IMR-90 (cell line): ENCODE data around the gene CACNA2D1. TPM values are rescaled to one million over a fixed set of nuclear protein-coding genes. Genes with fewer than 3 reads are reported as not detected.

Experiments
- ATAC-seq: fragments of 200-7000 bp; cut with Tn5 transposase; 2 replicates; pipeline ENCODE4 v1.9.1; 2020; ENCODE audit warnings: low read depth, mild to moderate bottlenecking, moderate library complexity
- BruUV-seq: library from RNA; stranded (reverse); fragments of 400-500 nt; replicated peaks from 2 replicates; lab custom pipeline; 2021; lab: Mats Ljungman, UMichigan
- CTCF ChIA-PET: fragments of 300-600 bp; formaldehyde crosslinking; extraction: SDS; loops from one replicate; lab custom pipeline; 2021; ENCODE audit warnings: antibody characterized with exemption; lab: Yijun Ruan, JAX
- POLR2A ChIA-PET: fragments of 300-600 bp; sonication (Branson Sonifier 250); formaldehyde crosslinking; loops from one replicate; lab custom pipeline; 2022; ENCODE audit warnings: antibody characterized with exemption; ENCODE audit not compliant: unreplicated experiment; lab: Charles Lee
- DNase-seq: peaks from one replicate; pipeline ENCODE4 v3.0.0; 2013
- H2AFZ ChIP-seq: replicated peaks from 2 replicates; pipeline ENCODE3; 2013; ENCODE audit warnings: low read length, mild to moderate bottlenecking; ENCODE audit not compliant: poor library complexity
- H2AK5ac ChIP-seq: 2 replicates; pipeline ENCODE4 v1.6.1; 2013; ENCODE audit warnings: low read depth, low read length, inconsistent platforms
- H2AK9ac ChIP-seq: replicated peaks from 2 replicates; pipeline ENCODE3; 2013; ENCODE audit warnings: mild to moderate bottlenecking, low read depth, low read length, moderate library complexity; ENCODE audit not compliant: poor library complexity
- H2BK120ac ChIP-seq: 2 replicates; pipeline ENCODE4 v1.6.1; 2013; ENCODE audit warnings: low read depth, low read length, inconsistent platforms
- H2BK15ac ChIP-seq: 3 replicates; pipeline ENCODE4 v1.6.1; 2013; ENCODE audit warnings: low read depth, low read length, inconsistent platforms
- H2BK20ac ChIP-seq: 2 replicates; pipeline ENCODE4 v1.6.1; 2013; ENCODE audit warnings: low read depth, mild to moderate bottlenecking, inconsistent platforms, low read length, moderate library complexity
- H2BK5ac ChIP-seq: 2 replicates; pipeline ENCODE4 v1.6.1; 2013; ENCODE audit warnings: mild to moderate bottlenecking, low read depth, low read length, inconsistent platforms; ENCODE audit not compliant: poor library complexity, severe bottlenecking
- H3K14ac ChIP-seq: replicated peaks from 2 replicates; pipeline ENCODE4 v1.6.1; 2013; ENCODE audit warnings: low read depth, low read length, inconsistent platforms
- H3K18ac ChIP-seq: 2 replicates; pipeline ENCODE4 v1.6.1; 2013; ENCODE audit warnings: low read depth, low read length, control low read depth
- H3K23ac ChIP-seq: 2 replicates; pipeline ENCODE4 v1.6.1; 2013; ENCODE audit warnings: low read depth, low read length, inconsistent platforms
- H3K27ac ChIP-seq: 2 replicates; pipeline ENCODE4 v1.5.1; 2013; ENCODE audit warnings: mild to moderate bottlenecking, control low read depth, low read length; ENCODE audit not compliant: insufficient read depth
- H3K27me3 ChIP-seq: 2 replicates; pipeline ENCODE4 v1.6.1; 2013; ENCODE audit warnings: low read length; ENCODE audit not compliant: control insufficient read depth, insufficient read depth
- H3K36me3 ChIP-seq: 2 replicates; pipeline ENCODE4 v1.6.1; 2013; ENCODE audit warnings: low read length, mixed read lengths; ENCODE audit not compliant: control insufficient read depth, insufficient read depth
- H3K4ac ChIP-seq: 2 replicates; pipeline ENCODE4 v1.6.1; 2013; ENCODE audit warnings: low read depth, low read length, inconsistent platforms
- H3K4me1 ChIP-seq: 2 replicates; pipeline ENCODE4 v1.6.1; 2013; ENCODE audit warnings: low read length, mixed read lengths; ENCODE audit not compliant: control insufficient read depth, insufficient read depth
- H3K4me2 ChIP-seq: 2 replicates; pipeline ENCODE4 v1.6.1; 2013; ENCODE audit warnings: low read depth, mild to moderate bottlenecking, control low read depth, low read length, moderate library complexity
- H3K4me3 ChIP-seq: 2 replicates; pipeline ENCODE4 v1.5.1; 2013; ENCODE audit warnings: low read depth, mild to moderate bottlenecking, control low read depth, low read length, moderate library complexity; ENCODE audit not compliant: insufficient read depth
- H3K56ac ChIP-seq: 2 replicates; pipeline ENCODE4 v1.6.1; 2013; ENCODE audit warnings: low read length, inconsistent platforms; ENCODE audit not compliant: insufficient read depth; ENCODE audit errors: extremely low read depth
- H3K79me1 ChIP-seq, 2 experiments: 2 replicates each; pipeline ENCODE4 v1.6.1; 2013; ENCODE audit warnings: low read length in 2 of 2, inconsistent platforms in 1 of 2, low read depth in 1 of 2
- H3K9ac ChIP-seq: 2 replicates; pipeline ENCODE4 v1.6.1; 2013; ENCODE audit warnings: low read depth, low read length, control low read depth
- H3K9me1 ChIP-seq: 2 replicates; pipeline ENCODE4 v1.6.1; 2013; ENCODE audit warnings: low read length, inconsistent platforms; ENCODE audit not compliant: insufficient read depth
- H3K9me3 ChIP-seq: 2 replicates; pipeline ENCODE4 v1.6.1; 2013; ENCODE audit warnings: low read length; ENCODE audit not compliant: control insufficient read depth, insufficient read depth
- H4K20me1 ChIP-seq: 2 replicates; pipeline ENCODE4 v1.6.1; 2013; ENCODE audit warnings: low read length, inconsistent platforms; ENCODE audit not compliant: insufficient read depth
- H4K5ac ChIP-seq: 2 replicates; pipeline ENCODE4 v1.6.1; 2013; ENCODE audit warnings: mild to moderate bottlenecking, low read depth, low read length, control low read depth
- H4K8ac ChIP-seq, 2 experiments: 2 replicates each; pipeline ENCODE4 v1.6.1; 2013; ENCODE audit warnings: low read depth in 2 of 2, low read length in 2 of 2, control low read depth in 1 of 2, inconsistent platforms in 1 of 2
- H4K91ac ChIP-seq: 2 replicates; pipeline ENCODE4 v1.6.1; 2013; ENCODE audit warnings: low read depth, low read length, inconsistent platforms; ENCODE audit not compliant: insufficient read depth
- BHLHE40 ChIP-seq: fragments of 150-350 bp; IDR thresholded peaks from 2 replicates; pipeline ENCODE4 v1.6.1; 2016; ENCODE audit warnings: mild to moderate bottlenecking, low read depth, low read length
- CEBPB ChIP-seq: IDR thresholded peaks from 2 replicates; pipeline ENCODE4 v1.6.1; 2012; ENCODE audit warnings: low read depth, low read length, improper control_type of control experiment
- CHD1 ChIP-seq: IDR thresholded peaks from 2 replicates; pipeline ENCODE4 v1.6.1; 2012; ENCODE audit warnings: low read depth, low read length, improper control_type of control experiment
- CTCF ChIP-seq: conservative IDR thresholded peaks from 2 replicates; pipeline ENCODE4 v1.5.1; 2012; ENCODE audit warnings: mild to moderate bottlenecking, low read depth, low read length, improper control_type of control experiment
- ELK1 ChIP-seq: fragments of 150-350 bp; IDR thresholded peaks from 2 replicates; pipeline ENCODE4 v1.6.1; 2016; ENCODE audit warnings: low read depth, mild to moderate bottlenecking, low read length, moderate library complexity, borderline replicate concordance
- FOS ChIP-seq: fragments of 150-350 bp; IDR thresholded peaks from 2 replicates; pipeline ENCODE4 v1.6.1; 2016; ENCODE audit warnings: low read depth, low read length
- MAFK ChIP-seq: IDR thresholded peaks from 2 replicates; pipeline ENCODE4 v1.6.1; 2012; ENCODE audit warnings: low read depth, low read length, improper control_type of control experiment
- MAZ ChIP-seq: IDR thresholded peaks from 2 replicates; pipeline ENCODE4 v1.6.1; 2012; ENCODE audit warnings: low read depth, mild to moderate bottlenecking, low read length, improper control_type of control experiment, moderate library complexity, borderline replicate concordance
- MXI1 ChIP-seq: IDR thresholded peaks from 2 replicates; pipeline ENCODE4 v1.6.1; 2012; ENCODE audit warnings: low read depth, mild to moderate bottlenecking, low read length, moderate library complexity, borderline replicate concordance
- NFE2L2 ChIP-seq: fragments of 150-350 bp; IDR thresholded peaks from 2 replicates; pipeline ENCODE4 v1.6.1; 2016; ENCODE audit warnings: low read depth, mild to moderate bottlenecking, low read length
- POLR2A ChIP-seq: IDR thresholded peaks from 2 replicates; pipeline ENCODE4 v1.6.1; 2012; ENCODE audit warnings: mild to moderate bottlenecking, low read depth, low read length
- RAD21 ChIP-seq: IDR thresholded peaks from 2 replicates; pipeline ENCODE4 v1.6.1; 2012; ENCODE audit warnings: low read length, improper control_type of control experiment
- RCOR1 ChIP-seq: IDR thresholded peaks from 2 replicates; pipeline ENCODE4 v1.6.1; 2012; ENCODE audit warnings: mild to moderate bottlenecking, low read length, improper control_type of control experiment; ENCODE audit not compliant: insufficient replicate concordance
- RFX5 ChIP-seq: IDR thresholded peaks from 2 replicates; pipeline ENCODE4 v1.8.0; 2012; ENCODE audit warnings: low read depth, mild to moderate bottlenecking, low read length, moderate library complexity
- SMC3 ChIP-seq: fragments of 150-350 bp; IDR thresholded peaks from 2 replicates; pipeline ENCODE4 v1.6.1; 2016; ENCODE audit warnings: low read depth, mild to moderate bottlenecking, antibody characterized with exemption, low read length, moderate library complexity
- USF2 ChIP-seq: fragments of 150-350 bp; IDR thresholded peaks from 2 replicates; pipeline ENCODE4 v1.6.1; 2017; ENCODE audit warnings: mild to moderate bottlenecking, antibody characterized with exemption, low read length, low read depth
- WGBS, 2 experiments: methylation state at CpG; one replicate each; pipeline versions ENCODE4 v1.1.5 to v1.1.7; 2013; ENCODE audit warnings: missing lambda C conversion rate in 2 of 2; ENCODE audit not compliant: insufficient read length in 1 of 2; ENCODE audit errors: extremely low coverage in 2 of 2; 5-methylcytosine and 5-hydroxymethylcytosine counted together
- dilution Hi-C: fragments of 300-500 bp; cut with HindIII; formaldehyde crosslinking; loops from one replicate; pipeline ENCODE4 v1.14.3; 2018; ENCODE audit warnings: low sequenced_read_pairs; ENCODE audit not compliant: unreplicated experiment
- in situ Hi-C: fragments of 300-500 bp; cut with MboI; formaldehyde crosslinking; loops from 3 replicates; pipeline ENCODE4 v1.14.3; 2019; ENCODE audit warnings: low sequenced_read_pairs, inconsistent platforms, mixed read lengths
- intact Hi-C: fragments of 100-400 bp; cut with micrococcal nuclease; formaldehyde crosslinking; loops from 2 replicates; pipeline ENCODE4 v1.10.0; 2022
- polyA plus RNA-seq, 3 experiments: library from polyadenylated mRNA; depleted of rRNA; stranded (reverse); fragments of >200 nt; gene quantifications; 2 replicates each; pipeline ENCODE4 v1.2.3, GENCODE V29; 2012; ENCODE audit warnings: low replicate concordance in 1 of 3
- total RNA-seq: library from RNA; depleted of rRNA; stranded (reverse); fragments of >200 nt; gene quantifications from 2 replicates; pipeline ENCODE4 v1.2.3, GENCODE V29; 2012

CACNA2D1 gene
- total and polyA plus RNA-seq, 2 of the 4 experiments (the other 2 are of a cell fraction), result 5.8 to 21.9 TPM

DNA sequence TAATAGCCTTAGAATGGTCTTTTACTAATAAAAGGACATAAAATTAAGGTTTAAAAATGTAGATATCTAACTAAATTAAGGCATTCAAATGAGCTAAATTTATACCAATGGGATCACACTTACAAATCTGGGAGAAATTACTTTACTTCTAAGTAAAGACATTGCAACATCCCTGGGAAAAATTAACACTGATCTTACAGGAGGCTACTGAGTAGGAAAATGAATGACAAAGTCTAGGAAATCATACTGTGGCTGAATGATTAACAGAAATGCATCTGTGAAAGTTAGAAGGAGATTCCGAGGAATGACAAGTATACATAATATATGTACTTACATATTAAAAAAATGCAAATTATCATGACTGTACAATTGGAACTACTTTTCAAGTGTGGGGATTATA is 38.3 kb downstream of the CACNA2D1 start:
- Histone ChIP-seq H2AFZ (no peak overlapping the region), H3K79me1 (peaks cover 4 to 8% of the 10 kb centered on the region in 2 experiments; a peak in 3 of 4 replicates), H3K9me3 (no peaks in the 10 kb centered on the region), H2AK9ac (no peak overlapping the region), H3K9ac (no peak overlapping the region), H3K56ac (no peak overlapping the region), H2AK5ac (no peak overlapping the region), H3K4me2 (no peak overlapping the region), H2BK20ac (no peak overlapping the region), H4K5ac (no peak overlapping the region), H4K20me1 (no peaks in the 10 kb centered on the region), H3K4me1 (no peaks in the 10 kb centered on the region), H3K4me3 (no peak overlapping the region), H3K14ac (no peak overlapping the region), H2BK15ac (no peak overlapping the region), H3K27me3 (no peaks in the 10 kb centered on the region), H3K36me3 (no peaks in the 10 kb centered on the region), H2BK5ac (no peak overlapping the region), H4K8ac (no peak overlapping the region), H3K23ac (no peak overlapping the region), H3K9me1 (no peaks in the 10 kb centered on the region; the same call in 1 of the 2 replicates), H4K91ac (no peak overlapping the region), H3K27ac (no peak overlapping the region), H3K18ac (no peak overlapping the region), H2BK120ac (no peak overlapping the region), H3K4ac (no peak overlapping the region)
- no peak for ATAC-seq
- intact Hi-C loops, result no loop called here
- ChIA-PET CTCF (no interaction called here), POLR2A (no interaction called here)
- WGBS, 2 experiments, result no CpG with 5 or more reads among the region's 1 CpG
- BruUV-seq, result no TSS peak
- dilution Hi-C loops, result no loop called here
- DNase-seq, result no peak
- TF ChIP-seq RFX5, result no peak
- no peak for TF ChIP-seq CHD1
- TF ChIP-seq SMC3, result no peak
- no peak for TF ChIP-seq MAFK
- TF ChIP-seq RAD21, result no peak
- TF ChIP-seq CEBPB, result no peak
- TF ChIP-seq MXI1, result no peak
- no peak for TF ChIP-seq FOS
- no peak for TF ChIP-seq BHLHE40
- TF ChIP-seq POLR2A, result no peak
- TF ChIP-seq USF2, result no peak
- TF ChIP-seq CTCF, result no peak
- TF ChIP-seq NFE2L2, result no peak
- TF ChIP-seq RCOR1, result no peak
- no peak for TF ChIP-seq MAZ
- no peak for TF ChIP-seq ELK1
- in situ Hi-C loops, result no loop called here
